Measurements from ENCODE around the gene NYAP1.
"Not testable (repeated sequence)": the region's sequence is repeated elsewhere in the genome, so short reads cannot be mapped to it uniquely, and the experiment has no call there.

GRCh38 chr7:100438731-100439130, 45.0 kb upstream of the NYAP1 start:
- TF ChIP-seq CTCF (optimal IDR thresholded peaks at IDR 0.05 in 1 of 3, IDR thresholded peaks at IDR 0.05 in 1 of 3, conservative IDR thresholded peaks at IDR 0.05 in 1 of 3; ENCODE audit: extremely low read depth in 1 of 3, insufficient read depth in 2 of 3, low read length in 3 of 3); EZH2 (IDR thresholded peaks at IDR 0.05; ENCODE audit: low read length): not testable (repeated sequence)
